ENCODE results near the gene SOD2. TPM values are rescaled to one million over a fixed set of nuclear protein-coding genes. Genes with fewer than 3 reads are reported as not detected.

The SOD2 gene
- total and polyA plus RNA-seq, 2 donors (not counting 3 experiments of a cell fraction or from before 2014, with no cell fraction given) = 31.6 to 62.7 TPM

DNA sequence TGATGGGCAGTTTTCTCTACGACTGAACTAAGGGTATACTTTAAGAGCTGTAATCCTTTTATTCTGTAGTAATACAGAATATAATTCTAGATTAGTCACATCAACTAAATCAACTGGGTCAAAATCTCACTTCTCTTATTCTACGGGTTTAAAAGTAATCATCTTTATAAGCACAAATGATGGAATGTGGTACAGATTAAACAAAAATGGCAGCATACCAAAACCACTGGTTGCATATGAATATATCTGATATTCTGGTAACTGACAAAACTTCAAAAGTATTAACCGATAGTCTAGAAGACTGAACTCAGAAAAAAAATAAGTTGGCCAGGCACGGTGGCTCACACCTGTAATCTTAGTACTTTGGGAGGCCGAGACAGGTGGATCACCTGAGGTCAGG, 7.0 kb downstream of the SOD2 start:
- Histone ChIP-seq H3K79me2 (ENCODE audit: control insufficient read depth, insufficient read depth, low read length) (peaks cover 2% of the 10 kb centered on the region), H3K4me1 (ENCODE audit: control insufficient read depth, extremely low read depth, insufficient read depth, low read length) (peaks cover 8% of the 10 kb centered on the region), H3K9ac (replicated peaks; ENCODE audit: extremely low read depth, insufficient read depth, low read length) (no peak overlapping the region), H2AFZ (ENCODE audit: low read depth, low read length) (no peak overlapping the region), H3K4me3 (replicated peaks in 1 of 3; ENCODE audit: insufficient read depth in 1 of 3, low read depth in 1 of 3, low read length in 3 of 3) (no peak overlapping the region), H4K20me1 (replicated peaks; ENCODE audit: control insufficient read depth, extremely low read depth, insufficient read depth, low read length) (no peaks in the 10 kb centered on the region), H3K9me1 (replicated peaks; ENCODE audit: control insufficient read depth, extremely low read depth, insufficient read depth, low read length) (no peaks in the 10 kb centered on the region), H3K27ac (ENCODE audit: insufficient read depth, low read depth, low read length) (no peak overlapping the region), H3K9me3 (replicated peaks; ENCODE audit: control insufficient read depth, insufficient read depth, low read length) (no peaks in the 10 kb centered on the region), H3K27me3 (ENCODE audit: control insufficient read depth in 2 of 2, insufficient read depth in 2 of 2, low read length in 2 of 2) (no peaks in the 10 kb centered on the region), H3K36me3 (ENCODE audit: control insufficient read depth in 2 of 2, extremely low read depth in 1 of 2, insufficient read depth in 2 of 2, low read length in 2 of 2) (peaks cover 2 to 3% of the 10 kb centered on the region in 2 experiments), H3K4me2 (ENCODE audit: insufficient read depth, low read length) (no peak overlapping the region)
- POLR2A ChIA-PET = no interaction called here
- no TSS peak for BruUV-seq (replicated peaks)
- intact Hi-C loops (cut with micrococcal nuclease) (no loop called here), dilution Hi-C loops (cut with MboI; ENCODE audit: extremely low pct_ligation_motif_present, low sequenced_read_pairs) (no loop called here)
- no peak for TF ChIP-seq CTCF (IDR thresholded peaks at IDR 0.05; ENCODE audit: extremely low read depth in 1 of 2, insufficient read depth in 1 of 2, low read depth in 1 of 2, low read length in 2 of 2)
- TF ChIP-seq GATA2 (IDR thresholded peaks at IDR 0.05; ENCODE audit: insufficient read depth, insufficient read length, low read depth, low read length) = no peak
- TF ChIP-seq JUN (IDR thresholded peaks at IDR 0.05; ENCODE audit: borderline replicate concordance, insufficient read depth, insufficient read length, low read depth) = no peak
- no peak for TF ChIP-seq POLR2A (IDR thresholded peaks at IDR 0.05; ENCODE audit: low read depth, low read length)
- no peak for TF ChIP-seq MAX (IDR thresholded peaks at IDR 0.05; ENCODE audit: insufficient read depth, insufficient read length)
- TF ChIP-seq EZH2 (IDR thresholded peaks at IDR 0.05; ENCODE audit: borderline replicate concordance, low read depth, low read length, severe bottlenecking) = no peak
- no peak for TF ChIP-seq FOS (IDR thresholded peaks at IDR 0.05; ENCODE audit: borderline replicate concordance, insufficient read depth, low read length)
- TF ChIP-seq POLR2AphosphoS5 (IDR thresholded peaks at IDR 0.05; ENCODE audit: insufficient read depth, low read depth, low read length) = no peak
- no peak for TF ChIP-seq MYC (IDR thresholded peaks at IDR 0.05; ENCODE audit: low read depth, low read length)
- FAIRE-seq = no peak
- CTCF ChIA-PET = interaction anchor here (1.3 to 1.7 kb wide), 2 partner anchors 32 to 177 kb away, joined by 3 to 5 read pairs; no protein-coding TSS in a partner anchor
- no peak for DNase-seq (ENCODE audit: low read depth, low spot score)
